Mucosa of stomach (tissue), 1 donor: ENCODE measurements around the gene MYO10.

Source experiments
- H3K27me3 ChIP-seq: one replicate; pipeline ENCODE4 v1.7.0; 2013; ENCODE audit warnings: mild to moderate bottlenecking, low read length; ENCODE audit not compliant: control insufficient read depth, insufficient read depth
- H3K36me3 ChIP-seq: one replicate; pipeline ENCODE4 v1.7.0; 2013; ENCODE audit warnings: low read length; ENCODE audit not compliant: control insufficient read depth, insufficient read depth
- H3K4me1 ChIP-seq: one replicate; pipeline ENCODE4 v1.7.0; 2013; ENCODE audit warnings: mild to moderate bottlenecking, low read length; ENCODE audit not compliant: control insufficient read depth, insufficient read depth
- H3K4me3 ChIP-seq: one replicate; pipeline ENCODE4 v1.7.0; 2013; ENCODE audit warnings: low read length
- H3K9ac ChIP-seq: one replicate; pipeline ENCODE4 v1.7.0; 2013; ENCODE audit warnings: mild to moderate bottlenecking, low read length, moderate library complexity
- H3K9me3 ChIP-seq: one replicate; pipeline ENCODE4 v1.7.0; 2013; ENCODE audit warnings: mild to moderate bottlenecking, low read length, moderate library complexity; ENCODE audit not compliant: control insufficient read depth
- donor health status: Pancreatic carcinoma.

The MYO10 gene

GRCh38 chr5:16889203-16889971, 46.7 kb downstream of the MYO10 start:
- no peaks in the 10 kb centered on the region for H3K36me3 ChIP-seq
- H3K9me3 ChIP-seq: no peaks in the 10 kb centered on the region
- H3K9ac ChIP-seq: no peak overlapping the region
- H3K4me3 ChIP-seq: no peak overlapping the region
- H3K4me1 ChIP-seq: peaks cover 51% of the 10 kb centered on the region
- H3K27me3 ChIP-seq: no peaks in the 10 kb centered on the region

GRCh38 chr5:16888694-16889124, 47.4 kb downstream of the MYO10 start:
- Histone ChIP-seq H3K4me1 (peaks cover 48% of the 10 kb centered on the region), H3K36me3 (no peaks in the 10 kb centered on the region), H3K4me3 (no peak overlapping the region), H3K27me3 (no peaks in the 10 kb centered on the region), H3K9ac (no peak overlapping the region), H3K9me3 (no peaks in the 10 kb centered on the region)

- Histone ChIP-seq H3K9me3 (no peaks in the 10 kb centered on the region), H3K27me3 (no peaks in the 10 kb centered on the region), H3K9ac (no peak overlapping the region), H3K36me3 (no peaks in the 10 kb centered on the region), H3K4me1 (peaks cover 47% of the 10 kb centered on the region), H3K4me3 (no peak overlapping the region)
Observed at GRCh38 chr5:16886793-16887345, 49.2 kb downstream of the MYO10 start.

- peaks cover 47% of the 10 kb centered on the region for H3K4me1 ChIP-seq
- no peaks in the 10 kb centered on the region for H3K36me3 ChIP-seq
- no peaks in the 10 kb centered on the region for H3K9me3 ChIP-seq
- H3K4me3 ChIP-seq: no peak overlapping the region
- H3K27me3 ChIP-seq: no peaks in the 10 kb centered on the region
- no peak overlapping the region for H3K9ac ChIP-seq
Observed at GRCh38 chr5:16886366-16886736, 49.7 kb downstream of the MYO10 start.

- H3K4me3 ChIP-seq: no peak overlapping the region
- H3K9ac ChIP-seq: no peak overlapping the region
- no peaks in the 10 kb centered on the region for H3K36me3 ChIP-seq
- H3K4me1 ChIP-seq: peaks cover 43% of the 10 kb centered on the region
- H3K27me3 ChIP-seq: no peaks in the 10 kb centered on the region
- H3K9me3 ChIP-seq: no peaks in the 10 kb centered on the region
Observed at GRCh38 chr5:16885635-16886365, 50.3 kb downstream of the MYO10 start.

- Histone ChIP-seq H3K4me1 (peaks cover 51% of the 10 kb centered on the region), H3K36me3 (no peaks in the 10 kb centered on the region), H3K4me3 (no peak overlapping the region), H3K9me3 (no peaks in the 10 kb centered on the region), H3K27me3 (no peaks in the 10 kb centered on the region), H3K9ac (no peak overlapping the region)
Observed at GRCh38 chr5:16884595-16884994, 51.5 kb downstream of the MYO10 start.

GRCh38 chr5:16883806-16884205, 52.3 kb downstream of the MYO10 start:
- no peak overlapping the region for H3K4me3 ChIP-seq
- no peaks in the 10 kb centered on the region for H3K36me3 ChIP-seq
- H3K27me3 ChIP-seq: no peaks in the 10 kb centered on the region
- H3K9ac ChIP-seq: no peak overlapping the region
- H3K4me1 ChIP-seq: peaks cover 51% of the 10 kb centered on the region
- no peaks in the 10 kb centered on the region for H3K9me3 ChIP-seq

- Histone ChIP-seq H3K4me3 (no peak overlapping the region), H3K36me3 (no peaks in the 10 kb centered on the region), H3K27me3 (no peaks in the 10 kb centered on the region), H3K4me1 (peaks cover 48% of the 10 kb centered on the region), H3K9me3 (no peaks in the 10 kb centered on the region), H3K9ac (no peak overlapping the region)
Observed at GRCh38 chr5:16883176-16883575, 52.9 kb downstream of the MYO10 start.

GRCh38 chr5:16881251-16881650, 54.8 kb downstream of the MYO10 start:
- no peak overlapping the region for H3K9ac ChIP-seq
- H3K9me3 ChIP-seq: no peaks in the 10 kb centered on the region
- H3K4me3 ChIP-seq: no peak overlapping the region
- H3K27me3 ChIP-seq: no peaks in the 10 kb centered on the region
- peaks cover 41% of the 10 kb centered on the region for H3K4me1 ChIP-seq
- no peaks in the 10 kb centered on the region for H3K36me3 ChIP-seq

- Histone ChIP-seq H3K27me3 (no peaks in the 10 kb centered on the region), H3K4me1 (peaks cover 35% of the 10 kb centered on the region), H3K4me3 (no peak overlapping the region), H3K9me3 (no peaks in the 10 kb centered on the region), H3K36me3 (no peaks in the 10 kb centered on the region), H3K9ac (no peak overlapping the region)
Observed at GRCh38 chr5:16880547-16880946, 55.5 kb downstream of the MYO10 start.

- Histone ChIP-seq H3K9ac (no peak overlapping the region), H3K27me3 (no peaks in the 10 kb centered on the region), H3K9me3 (no peaks in the 10 kb centered on the region), H3K4me3 (no peak overlapping the region), H3K36me3 (no peaks in the 10 kb centered on the region), H3K4me1 (peaks cover 27% of the 10 kb centered on the region)
Observed at GRCh38 chr5:16879650-16880049, 56.4 kb downstream of the MYO10 start.

GRCh38 chr5:16879191-16879590, 56.9 kb downstream of the MYO10 start:
- H3K4me3 ChIP-seq: no peak overlapping the region
- no peaks in the 10 kb centered on the region for H3K9me3 ChIP-seq
- H3K4me1 ChIP-seq: peaks cover 27% of the 10 kb centered on the region
- no peaks in the 10 kb centered on the region for H3K36me3 ChIP-seq
- no peak overlapping the region for H3K9ac ChIP-seq
- no peaks in the 10 kb centered on the region for H3K27me3 ChIP-seq
